ENCODE data around the gene ADAMTS16.

Gene ADAMTS16

GRCh38 chr5:5335700-5336264 lies 195.7 kb downstream of the ADAMTS16 start:
- TF ChIP-seq, protein P1, sequence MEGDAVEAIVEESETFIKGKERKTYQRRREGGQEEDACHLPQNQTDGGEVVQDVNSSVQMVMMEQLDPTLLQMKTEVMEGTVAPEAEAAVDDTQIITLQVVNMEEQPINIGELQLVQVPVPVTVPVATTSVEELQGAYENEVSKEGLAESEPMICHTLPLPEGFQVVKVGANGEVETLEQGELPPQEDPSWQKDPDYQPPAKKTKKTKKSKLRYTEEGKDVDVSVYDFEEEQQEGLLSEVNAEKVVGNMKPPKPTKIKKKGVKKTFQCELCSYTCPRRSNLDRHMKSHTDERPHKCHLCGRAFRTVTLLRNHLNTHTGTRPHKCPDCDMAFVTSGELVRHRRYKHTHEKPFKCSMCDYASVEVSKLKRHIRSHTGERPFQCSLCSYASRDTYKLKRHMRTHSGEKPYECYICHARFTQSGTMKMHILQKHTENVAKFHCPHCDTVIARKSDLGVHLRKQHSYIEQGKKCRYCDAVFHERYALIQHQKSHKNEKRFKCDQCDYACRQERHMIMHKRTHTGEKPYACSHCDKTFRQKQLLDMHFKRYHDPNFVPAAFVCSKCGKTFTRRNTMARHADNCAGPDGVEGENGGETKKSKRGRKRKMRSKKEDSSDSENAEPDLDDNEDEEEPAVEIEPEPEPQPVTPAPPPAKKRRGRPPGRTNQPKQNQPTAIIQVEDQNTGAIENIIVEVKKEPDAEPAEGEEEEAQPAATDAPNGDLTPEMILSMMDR (conservative IDR thresholded peaks at IDR 0.05; ENCODE audit: low read depth, low read length) = no peak
- H3K4me3 ChIP-seq (ENCODE audit: low read depth, low read length) = no peak overlapping the region
- DNase-seq (ENCODE audit: low read depth) = peak; percentile 82

DNA sequence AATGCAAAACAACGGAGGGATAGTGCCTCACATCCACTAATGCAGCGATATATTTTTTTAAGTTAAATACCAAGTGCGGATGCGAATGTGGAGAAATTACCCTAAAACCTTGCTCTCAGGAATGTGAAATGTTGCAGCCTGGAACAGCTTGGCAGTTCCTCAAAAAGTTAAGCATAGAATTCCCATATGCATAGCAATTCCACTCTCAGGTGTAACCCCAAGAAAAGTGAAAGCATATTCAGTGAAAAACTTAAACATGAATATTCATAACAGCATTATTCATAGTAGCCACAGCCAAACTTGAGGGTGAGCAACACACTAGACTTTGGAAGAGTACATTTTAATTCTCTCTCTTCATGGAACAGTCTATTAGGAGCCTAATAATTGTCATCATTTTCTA lies 199.1 kb downstream of the ADAMTS16 start:
- no peak for DNase-seq (ENCODE audit: low read depth)
- no peak overlapping the region for H3K4me3 ChIP-seq (ENCODE audit: low read depth, low read length)
- TF ChIP-seq, protein P1 (conservative IDR thresholded peaks at IDR 0.05; ENCODE audit: low read depth, low read length) = no peak

DNA sequence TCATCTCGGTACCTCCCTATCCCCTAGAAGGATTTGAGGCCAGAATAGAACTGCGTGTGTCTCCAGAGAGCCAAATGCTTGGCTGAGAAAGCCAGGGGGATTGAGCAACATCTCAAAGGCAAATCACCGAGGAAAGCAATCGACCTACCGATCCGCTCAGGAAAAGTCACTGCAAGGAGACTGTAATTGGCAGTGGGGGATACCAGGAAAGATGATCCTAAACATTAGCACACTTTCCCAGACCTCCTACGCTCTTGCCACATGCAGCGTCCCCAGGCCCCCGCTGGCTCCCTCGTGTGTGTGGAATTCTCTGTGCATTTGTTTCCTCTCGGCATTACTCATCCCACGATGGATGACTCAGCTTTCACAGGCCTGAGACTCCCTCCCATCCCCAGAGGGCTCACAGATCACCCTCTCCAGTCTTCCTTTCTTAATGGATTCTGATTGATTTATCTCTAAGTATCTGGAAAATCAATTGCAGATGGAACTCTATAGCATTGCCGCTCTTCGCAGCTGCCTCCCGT lies 200.1 kb downstream of the ADAMTS16 start:
- peak; percentile 97 for DNase-seq (ENCODE audit: low read depth)
- H3K4me3 ChIP-seq (ENCODE audit: low read depth, low read length) = peak overlapping the region; percentile 17
- TF ChIP-seq, protein P1 (conservative IDR thresholded peaks at IDR 0.05; ENCODE audit: low read depth, low read length) = peak; percentile 78

DNA sequence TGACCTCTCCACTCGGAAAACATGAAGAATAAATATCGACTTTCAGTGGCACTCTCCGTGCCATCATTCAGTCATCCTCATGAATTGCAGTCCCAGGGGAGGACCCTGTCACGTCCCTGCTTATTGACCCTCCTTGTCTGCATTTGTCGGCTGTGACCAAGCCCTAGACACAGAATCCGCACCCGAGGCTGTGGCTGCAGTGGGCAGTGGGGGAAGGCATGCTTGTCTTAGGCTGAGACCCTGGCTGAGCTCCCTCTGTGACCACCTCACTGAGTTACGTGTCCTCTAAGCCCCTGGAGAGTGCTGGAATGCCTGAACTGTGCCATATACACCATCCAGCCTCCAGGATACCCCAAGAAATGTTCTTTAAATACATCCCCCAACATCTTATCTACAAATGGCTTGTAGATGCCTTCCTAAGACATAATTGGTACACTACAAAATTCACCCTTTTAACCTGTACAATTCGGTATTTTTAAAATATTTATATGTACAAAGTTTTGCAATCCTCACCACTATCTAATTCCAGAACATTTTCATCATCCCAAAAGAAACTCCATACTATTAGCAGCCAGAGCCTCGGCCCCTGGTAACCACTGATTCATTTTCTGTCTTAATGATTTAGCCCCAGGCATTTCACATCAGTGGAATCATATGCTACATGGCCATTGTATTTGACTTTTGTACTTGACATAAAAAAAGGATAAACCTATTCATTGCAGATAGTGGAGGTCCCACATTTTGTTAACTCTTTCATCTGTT lies 201.6 kb downstream of the ADAMTS16 start:
- H3K4me3 ChIP-seq (ENCODE audit: low read depth, low read length) = no peak overlapping the region
- TF ChIP-seq, protein P1 (conservative IDR thresholded peaks at IDR 0.05; ENCODE audit: low read depth, low read length) = no peak
- DNase-seq (ENCODE audit: low read depth) = peak; percentile 48

DNA sequence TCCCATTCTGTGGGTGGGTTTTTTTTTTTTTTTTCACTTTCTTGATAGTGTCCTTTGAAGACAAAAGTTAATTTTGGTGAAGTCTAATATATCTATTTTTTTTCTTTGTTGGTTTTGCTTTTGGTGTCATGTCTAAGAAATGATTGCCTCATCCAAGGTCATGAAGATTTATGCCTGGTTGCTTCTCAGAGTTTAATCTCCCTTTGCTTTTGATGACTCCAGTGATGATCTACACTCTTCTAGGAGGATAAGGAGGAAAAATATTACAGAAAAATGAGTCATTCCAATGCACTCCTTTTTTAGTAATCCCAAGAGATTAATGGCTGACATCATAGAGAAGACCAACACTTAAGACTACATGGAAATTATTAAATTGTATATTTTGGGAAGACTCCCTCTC lies 202.7 kb downstream of the ADAMTS16 start:
- TF ChIP-seq, protein P1 (conservative IDR thresholded peaks at IDR 0.05; ENCODE audit: low read depth, low read length) = no peak
- peak; percentile 55 for DNase-seq (ENCODE audit: low read depth)
- no peak overlapping the region for H3K4me3 ChIP-seq (ENCODE audit: low read depth, low read length)

GRCh38 chr5:5343568-5343967 lies 203.4 kb downstream of the ADAMTS16 start:
- no peak overlapping the region for H3K4me3 ChIP-seq (ENCODE audit: low read depth, low read length)
- TF ChIP-seq, protein P1 (conservative IDR thresholded peaks at IDR 0.05; ENCODE audit: low read depth, low read length) = no peak
- DNase-seq (ENCODE audit: low read depth) = no peak
